SIG-M5 (cell line): ENCODE data around the gene PPM1H.

Experiments used
- DNase-seq: peaks from one replicate; lab custom pipeline; 2025; lab: John Stamatoyannopoulos, UW

Gene PPM1H

GRCh38 chr12:62873116-62873825, 61.7 kb downstream of the PPM1H start:
- DNase-seq = no peak

DNA sequence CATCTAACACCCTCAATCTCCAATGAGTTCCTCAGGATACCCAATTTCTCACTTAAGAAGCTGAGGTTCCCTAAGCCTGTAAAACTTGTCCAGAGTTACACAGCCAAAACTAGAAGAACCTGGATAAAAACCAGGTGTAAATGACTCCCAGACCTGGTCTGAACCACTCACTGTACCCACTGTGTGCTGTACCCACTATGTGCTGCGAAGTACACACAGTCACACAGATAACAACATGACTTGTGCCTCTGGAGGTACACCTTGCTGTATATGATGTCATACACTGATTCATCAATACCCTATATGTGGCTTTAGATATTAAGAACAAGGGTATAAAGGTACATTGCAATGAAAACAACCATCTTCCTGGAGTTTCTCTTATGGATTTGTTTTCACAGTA, 66.1 kb downstream of the PPM1H start:
- DNase-seq = no peak

DNA sequence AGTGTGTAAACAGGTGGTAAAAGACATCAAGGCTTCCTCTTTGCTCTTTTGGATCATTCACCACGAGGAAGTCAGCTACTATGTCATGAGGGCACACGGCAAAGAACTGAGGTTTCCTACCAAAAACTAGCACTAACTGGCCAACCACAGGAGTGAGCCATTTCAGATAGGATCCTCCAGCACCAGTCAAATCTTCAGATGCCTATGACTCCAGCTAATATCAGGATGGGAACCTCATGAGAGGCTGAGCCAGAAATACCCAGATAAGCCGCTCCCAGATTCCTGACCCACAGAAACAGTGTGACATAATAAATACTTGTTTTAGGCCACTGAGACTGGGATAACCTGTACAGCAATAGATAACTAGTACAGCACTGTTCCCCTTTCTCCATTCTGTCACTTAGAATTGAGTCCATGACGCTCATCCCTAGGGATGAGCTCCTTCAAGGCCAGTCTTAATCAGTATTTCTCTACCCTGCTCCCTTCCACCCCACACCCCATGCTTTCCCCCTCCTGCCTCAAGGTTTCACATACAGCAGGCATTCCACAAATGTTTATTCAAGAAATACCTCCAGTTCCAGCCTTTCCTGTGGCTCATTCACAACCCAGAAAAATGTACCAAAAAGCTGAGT, 68.4 kb downstream of the PPM1H start:
- DNase-seq = no peak

DNA sequence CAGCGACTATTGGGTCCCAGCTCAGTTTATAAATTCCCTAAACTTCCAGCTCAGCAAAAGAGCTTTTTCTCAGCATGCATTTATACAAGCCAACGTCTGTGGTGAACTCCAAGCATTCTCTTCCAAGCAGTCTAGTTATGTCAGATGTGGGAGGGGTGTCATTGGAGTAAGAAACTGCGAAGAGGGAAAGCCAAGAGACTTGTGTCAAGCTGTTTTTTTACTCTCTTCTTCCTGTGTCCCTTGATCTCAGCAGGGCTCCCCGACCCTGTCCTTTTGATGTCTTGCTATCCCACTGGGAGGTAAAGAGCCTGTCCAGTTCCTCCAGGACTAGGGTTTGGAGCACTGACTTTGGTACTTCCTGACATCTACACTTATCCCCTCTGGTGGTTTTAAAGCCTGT, 69.0 kb downstream of the PPM1H start:
- DNase-seq = no peak

DNA sequence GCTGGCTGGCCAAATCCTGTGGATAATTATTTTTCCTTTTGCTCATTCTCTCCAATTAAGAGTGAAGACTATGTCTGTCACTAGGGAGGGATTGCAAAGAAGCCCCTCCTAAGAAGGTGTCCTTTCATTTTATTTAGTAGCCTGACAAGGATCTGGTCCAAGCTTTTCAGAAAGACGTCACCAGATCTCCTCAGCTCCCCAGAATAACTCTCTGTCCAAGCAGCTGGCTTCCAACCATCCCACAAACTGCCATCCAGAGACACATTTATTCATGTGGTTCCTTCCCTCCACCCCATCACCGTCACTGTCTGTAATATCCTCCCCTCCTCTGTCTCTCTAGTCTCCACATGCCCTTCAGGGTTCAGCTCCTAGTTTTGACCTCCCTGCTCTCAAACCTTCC, 69.9 kb downstream of the PPM1H start:
- DNase-seq = no peak

- DNase-seq = no peak
Observed at GRCh38 chr12:62862259-62862881, 72.6 kb downstream of the PPM1H start.

DNA sequence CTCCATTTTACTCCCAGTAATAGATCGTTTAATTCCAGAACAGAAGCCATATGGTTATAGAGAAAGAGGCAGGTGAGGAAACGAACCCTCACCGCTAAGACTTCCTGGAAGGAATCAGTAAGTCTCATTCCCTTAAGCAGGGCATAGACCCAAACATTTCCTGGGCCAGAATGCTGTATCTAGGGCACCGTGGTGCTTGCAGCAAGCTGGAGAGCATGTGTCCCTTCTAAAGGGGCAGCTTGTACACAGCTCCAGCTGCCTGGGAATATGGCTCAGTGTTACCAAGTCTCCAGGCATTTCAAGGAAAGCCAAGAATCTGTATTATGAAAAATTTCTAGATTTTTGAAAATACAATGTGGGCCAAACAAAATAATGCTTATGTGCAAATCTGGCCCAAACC, 73.4 kb downstream of the PPM1H start:
- no peak for DNase-seq

DNA sequence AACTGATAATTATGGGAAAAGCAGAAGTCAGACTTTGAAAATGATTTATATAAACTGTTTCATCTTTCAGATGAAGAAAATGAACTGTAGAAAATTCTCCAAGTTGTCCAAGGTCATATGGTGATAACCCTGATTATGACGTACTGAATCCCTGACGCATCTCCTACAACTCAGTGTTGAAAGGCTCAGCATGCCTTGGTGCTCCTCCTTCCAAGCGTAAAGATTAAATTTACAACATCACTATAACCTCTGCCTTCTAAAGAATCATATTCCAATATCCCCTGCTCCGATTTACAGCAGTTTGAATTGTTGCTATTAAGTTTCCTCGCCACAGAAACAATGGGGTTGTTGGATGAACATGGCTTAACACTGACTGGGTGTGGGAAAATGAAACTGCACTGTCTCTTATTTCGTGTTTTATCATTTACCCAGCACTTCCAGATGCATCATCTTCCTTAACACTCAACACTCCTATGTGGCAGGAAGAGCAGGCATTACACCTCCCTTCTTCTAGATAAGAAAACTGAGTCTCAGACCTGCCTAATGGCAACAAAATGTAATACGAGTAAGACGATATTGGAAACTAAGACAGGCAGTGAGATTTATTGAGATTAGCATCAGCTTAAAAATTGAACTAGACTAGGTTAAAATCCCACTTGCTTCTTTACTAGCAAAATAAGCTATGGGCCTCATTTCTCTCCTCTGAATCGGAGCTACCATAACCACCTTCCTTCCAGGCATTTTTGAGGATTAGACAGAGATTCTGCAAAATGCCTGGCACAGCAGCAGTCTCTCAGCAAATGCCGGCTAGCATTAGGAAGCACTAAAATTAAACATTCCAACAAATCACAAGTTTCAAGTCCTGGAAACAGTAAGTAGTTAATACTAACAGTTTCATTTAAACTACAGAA, 74.2 kb downstream of the PPM1H start:
- no peak for DNase-seq

GRCh38 chr12:62860020-62860419, 74.9 kb downstream of the PPM1H start:
- DNase-seq = no peak

DNA sequence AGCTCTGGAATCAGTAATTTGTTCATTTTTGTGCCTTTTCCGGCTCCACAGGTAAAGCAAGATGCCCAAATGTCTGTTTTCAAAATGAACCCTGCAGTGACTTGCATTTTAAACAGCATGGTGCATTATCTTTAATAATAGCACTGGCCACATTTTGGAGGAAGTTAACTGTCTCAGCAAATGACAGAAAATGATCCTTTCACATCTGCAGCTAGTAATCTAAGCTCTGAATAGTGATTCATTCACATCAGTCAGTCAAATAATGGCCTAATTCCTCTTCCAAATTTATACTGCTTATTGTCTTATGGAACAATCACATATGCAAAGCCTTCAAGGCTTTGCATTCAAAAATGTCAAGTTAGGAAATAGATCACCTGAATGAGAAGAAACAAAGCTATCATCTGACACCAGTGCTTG, 75.6 kb downstream of the PPM1H start:
- no peak for DNase-seq

GRCh38 chr12:62856454-62856853, 78.5 kb downstream of the PPM1H start:
- DNase-seq = no peak

DNA sequence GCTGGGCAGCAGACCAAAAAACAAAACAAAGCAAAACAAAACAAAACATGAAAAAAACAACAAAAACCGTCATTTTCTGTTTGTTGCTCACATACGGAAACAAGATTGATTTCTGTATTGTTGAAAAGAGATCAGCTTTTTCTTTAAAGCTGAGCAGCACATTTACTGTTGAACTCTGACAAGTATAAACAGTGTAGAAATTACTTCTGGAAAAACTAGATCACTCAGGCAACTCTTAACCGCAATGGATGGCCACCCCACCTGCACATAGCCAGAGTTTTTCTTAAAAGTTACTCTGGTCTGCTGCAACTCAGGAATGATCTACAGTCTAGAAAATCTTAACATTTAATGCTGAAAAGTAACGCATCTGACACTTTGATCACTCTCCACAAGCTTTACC, 80.9 kb downstream of the PPM1H start:
- DNase-seq = no peak

- DNase-seq = no peak
Observed at GRCh38 chr12:62849398-62849797, 85.6 kb downstream of the PPM1H start.

DNA sequence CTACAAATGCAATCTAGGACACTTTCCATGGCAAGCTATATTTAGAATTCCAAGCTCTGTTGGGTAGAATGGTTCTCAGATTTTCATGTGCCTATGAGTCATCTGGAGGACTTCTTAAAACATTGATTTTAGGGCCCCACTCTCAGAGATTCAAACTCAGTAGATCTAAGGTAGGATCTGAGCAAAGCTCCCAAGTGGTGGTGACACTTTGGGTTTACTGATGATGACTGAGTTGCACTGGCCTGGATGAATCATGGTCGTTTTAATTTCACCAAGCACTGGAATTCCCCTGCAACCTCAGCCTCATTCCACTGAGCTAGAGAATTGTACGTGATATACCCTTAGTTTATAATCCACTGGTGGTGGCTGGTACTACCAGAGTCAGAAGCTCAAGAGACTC, 86.5 kb downstream of the PPM1H start:
- DNase-seq = no peak

DNA sequence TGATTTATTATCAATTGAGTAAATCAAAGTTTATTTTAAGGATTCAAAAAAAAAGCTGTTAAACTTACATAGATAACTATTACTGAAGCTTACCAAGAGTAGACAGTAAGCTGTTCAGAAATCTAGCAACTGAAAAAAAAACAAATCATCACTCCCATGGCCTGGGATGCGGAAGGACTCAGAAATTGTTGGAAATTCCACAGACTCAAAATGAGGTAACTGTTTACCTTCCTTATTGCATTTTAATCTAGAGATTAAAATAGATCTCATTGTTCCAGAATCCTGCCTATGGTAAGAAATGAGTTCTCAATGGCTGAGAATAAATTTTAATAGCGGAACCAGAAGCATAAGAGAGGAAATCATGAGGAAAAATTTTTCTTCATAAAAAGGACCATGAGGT, 87.2 kb downstream of the PPM1H start:
- DNase-seq = no peak

- no peak for DNase-seq
Observed at GRCh38 chr12:62846491-62846890, 88.5 kb downstream of the PPM1H start.

GRCh38 chr12:62844915-62845314, 90.0 kb downstream of the PPM1H start:
- no peak for DNase-seq

DNA sequence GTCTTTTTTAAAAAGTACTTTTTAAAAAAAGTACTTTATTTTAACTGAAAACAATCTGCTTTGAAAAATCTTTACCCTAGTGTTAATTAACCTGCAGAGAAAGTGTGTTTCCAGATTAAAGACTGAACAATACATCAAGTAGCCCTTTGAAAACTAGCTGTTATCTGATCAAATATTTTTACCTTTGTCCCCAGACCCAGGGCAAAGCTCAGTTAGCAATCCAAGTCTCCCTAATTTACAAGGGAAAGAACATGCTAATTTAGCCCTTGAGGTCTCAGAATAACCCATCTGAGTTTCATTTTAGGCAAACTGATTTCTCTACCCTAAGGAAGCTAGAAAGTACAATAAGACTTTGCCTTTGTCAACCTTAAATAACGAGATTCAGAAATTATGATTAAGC, 91.2 kb downstream of the PPM1H start:
- DNase-seq = no peak

GRCh38 chr12:62841846-62842245, 93.1 kb downstream of the PPM1H start:
- no peak for DNase-seq

GRCh38 chr12:62840806-62841205, 94.1 kb downstream of the PPM1H start:
- no peak for DNase-seq

DNA sequence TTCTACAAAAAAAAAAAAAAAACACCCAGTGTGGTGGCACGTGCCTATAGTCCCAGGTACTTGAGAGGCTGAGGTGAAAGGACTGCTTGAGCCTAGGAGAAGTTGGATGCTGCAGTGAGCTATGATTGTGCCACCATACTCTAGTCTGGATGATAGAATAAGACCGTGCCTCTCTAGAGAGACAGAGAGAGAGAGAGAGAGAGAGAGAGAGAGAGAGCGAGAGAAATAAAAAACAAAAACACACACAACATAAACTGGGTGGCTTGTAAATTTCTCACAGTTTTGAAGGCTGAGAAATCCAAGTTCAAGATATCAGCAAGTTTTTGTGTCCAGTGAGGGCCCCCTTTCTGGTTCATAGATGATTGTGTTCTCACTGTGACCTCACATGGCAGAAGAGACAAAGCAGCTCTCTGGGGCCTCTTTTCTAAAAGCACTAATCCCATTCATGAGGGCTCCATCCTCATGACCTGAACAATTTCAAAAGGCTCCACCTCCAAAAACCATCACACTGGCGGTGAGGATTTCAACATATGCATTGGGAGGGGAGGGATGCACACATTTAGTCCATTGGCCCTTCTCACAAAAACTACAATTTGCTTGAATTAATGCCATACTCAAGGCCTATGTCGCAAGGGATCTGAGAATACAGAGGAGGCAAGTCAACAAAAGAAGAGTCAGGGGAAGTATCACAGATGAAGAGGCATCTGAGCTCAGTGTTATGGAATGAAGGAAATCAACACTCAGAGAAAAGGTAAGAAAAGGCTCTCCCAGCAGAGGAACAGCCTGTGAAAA, 94.9 kb downstream of the PPM1H start:
- DNase-seq = no peak
